ENCODE data around the gene UMAD1.

Gene UMAD1

DNA sequence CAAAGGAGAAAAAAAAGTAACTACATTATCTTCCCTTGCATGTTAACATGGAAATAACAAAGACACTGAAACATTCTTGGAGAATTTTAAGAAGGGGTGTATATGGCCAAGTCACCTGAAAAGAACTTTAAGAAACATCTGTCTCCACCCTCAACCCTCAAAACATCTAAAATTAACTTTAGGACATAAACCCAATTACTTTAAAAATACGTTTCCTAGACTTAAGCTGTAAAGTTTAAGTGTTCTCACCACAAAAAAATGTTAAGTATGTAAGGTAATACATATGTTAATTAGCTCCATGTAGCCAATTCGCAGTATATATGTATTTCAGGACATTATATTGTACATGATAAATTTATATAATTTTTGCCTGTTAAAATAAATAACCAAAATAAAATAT is 257.0 kb downstream of the UMAD1 start:
- DNase-seq = no peak

DNA sequence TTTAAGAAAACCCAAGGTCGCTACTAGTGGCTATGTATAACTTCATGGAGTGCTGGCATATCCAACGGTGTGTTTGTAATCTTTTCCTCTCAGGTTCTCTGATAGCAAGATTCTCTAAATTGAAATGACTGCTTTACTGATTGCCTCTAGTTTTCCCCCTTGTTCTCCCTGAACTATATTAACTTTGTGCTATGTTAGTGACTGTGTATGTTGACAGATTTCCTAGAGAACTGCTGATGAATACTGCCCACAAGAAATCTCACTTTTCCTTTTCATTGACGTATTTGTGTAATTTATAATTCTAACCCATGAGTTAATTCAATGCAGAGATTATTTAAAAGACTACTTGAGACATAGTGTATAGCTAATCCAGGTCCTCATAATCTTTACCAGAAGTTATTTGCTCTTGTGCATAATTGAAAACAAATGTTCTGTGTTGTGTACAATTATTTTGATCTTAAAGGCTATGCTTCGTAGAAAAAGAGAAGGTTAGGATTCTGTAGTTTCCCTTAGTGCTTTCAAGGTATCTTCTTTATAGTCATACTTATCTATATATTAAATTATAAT is 257.5 kb downstream of the UMAD1 start:
- DNase-seq = no peak

DNA sequence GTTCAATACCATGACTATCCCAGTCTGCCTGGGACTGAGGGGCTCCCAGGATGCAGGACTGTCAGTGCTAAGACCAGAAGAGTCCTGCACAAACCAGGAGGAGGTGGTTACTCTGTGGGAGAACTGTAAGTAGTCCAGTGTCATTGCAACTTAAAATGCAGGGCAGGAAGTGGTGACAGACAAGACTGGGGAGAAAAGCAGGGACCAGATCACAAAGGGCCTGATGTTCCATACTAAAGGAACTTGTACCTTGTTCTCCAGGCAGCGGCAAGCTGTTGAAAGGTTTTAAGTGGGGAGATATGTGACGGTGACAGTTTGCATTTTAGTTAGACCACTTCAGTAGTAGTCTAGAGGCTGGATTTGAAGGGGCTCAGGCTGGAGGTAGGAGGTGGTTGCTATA is 262.3 kb downstream of the UMAD1 start:
- peak in 1 of 5 experiments; percentile 13 for DNase-seq

DNA sequence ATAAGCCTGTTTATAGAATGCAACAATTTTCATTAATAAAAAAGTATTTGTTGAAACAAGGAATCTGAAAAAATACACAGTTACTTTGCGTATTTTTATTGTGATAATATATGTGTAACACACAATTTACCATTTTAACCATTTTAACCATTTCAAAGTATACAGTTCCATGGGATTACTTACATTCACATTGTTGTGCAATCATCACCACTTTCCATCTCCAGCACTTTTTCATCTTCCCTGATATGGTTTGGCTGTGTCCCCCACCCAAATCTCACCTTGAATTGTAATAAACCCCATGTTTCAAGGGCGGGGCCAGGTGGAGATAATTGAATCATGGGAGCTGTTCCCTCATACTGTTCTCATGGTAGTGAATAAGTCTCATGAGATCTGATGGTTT is 266.8 kb downstream of the UMAD1 start:
- DNase-seq = no peak

DNA sequence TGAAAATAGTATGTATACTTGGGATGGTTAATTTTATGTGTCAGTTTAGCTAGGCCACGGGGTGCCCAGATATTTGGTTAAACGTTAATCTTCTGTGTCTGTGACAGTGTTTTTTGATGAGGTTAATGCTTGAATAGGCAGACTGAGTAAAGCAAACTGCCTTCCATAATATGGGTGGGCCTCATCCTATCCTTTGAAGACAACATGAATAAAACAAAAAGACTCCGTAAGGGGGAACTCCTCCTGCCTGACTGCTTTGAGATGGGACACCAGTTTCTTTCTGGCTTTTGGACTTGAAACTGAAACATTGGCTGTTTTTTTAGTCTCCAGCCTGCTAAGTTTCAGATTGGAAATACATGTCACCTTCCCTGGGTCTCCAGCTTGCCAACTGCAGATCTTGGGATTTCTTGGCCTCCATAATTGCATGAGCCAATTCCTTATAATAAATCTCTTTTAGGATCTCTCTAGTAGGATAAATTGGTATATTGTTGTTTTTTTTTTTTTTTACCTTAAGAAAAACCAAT is 268.1 kb downstream of the UMAD1 start:
- DNase-seq = no peak

DNA sequence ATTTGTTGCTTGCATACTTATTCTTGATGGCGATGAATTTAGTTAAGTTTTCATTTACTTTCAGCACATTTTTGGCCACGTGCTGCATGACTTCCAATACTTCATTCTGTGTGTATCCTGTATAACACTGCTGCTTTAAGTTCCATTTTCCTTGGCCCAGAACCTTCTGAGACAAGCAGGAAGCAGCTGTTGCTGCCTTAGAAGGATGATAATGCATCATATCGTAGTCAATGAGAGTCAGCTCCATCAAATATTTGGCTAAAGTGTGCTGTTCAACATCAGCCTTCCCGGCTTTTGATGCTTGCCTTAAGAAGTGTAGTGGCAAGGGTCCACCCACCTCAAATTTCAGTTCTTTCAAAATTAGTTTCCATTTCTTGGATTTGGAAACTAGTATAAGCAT is 268.8 kb downstream of the UMAD1 start:
- no peak for DNase-seq

DNA sequence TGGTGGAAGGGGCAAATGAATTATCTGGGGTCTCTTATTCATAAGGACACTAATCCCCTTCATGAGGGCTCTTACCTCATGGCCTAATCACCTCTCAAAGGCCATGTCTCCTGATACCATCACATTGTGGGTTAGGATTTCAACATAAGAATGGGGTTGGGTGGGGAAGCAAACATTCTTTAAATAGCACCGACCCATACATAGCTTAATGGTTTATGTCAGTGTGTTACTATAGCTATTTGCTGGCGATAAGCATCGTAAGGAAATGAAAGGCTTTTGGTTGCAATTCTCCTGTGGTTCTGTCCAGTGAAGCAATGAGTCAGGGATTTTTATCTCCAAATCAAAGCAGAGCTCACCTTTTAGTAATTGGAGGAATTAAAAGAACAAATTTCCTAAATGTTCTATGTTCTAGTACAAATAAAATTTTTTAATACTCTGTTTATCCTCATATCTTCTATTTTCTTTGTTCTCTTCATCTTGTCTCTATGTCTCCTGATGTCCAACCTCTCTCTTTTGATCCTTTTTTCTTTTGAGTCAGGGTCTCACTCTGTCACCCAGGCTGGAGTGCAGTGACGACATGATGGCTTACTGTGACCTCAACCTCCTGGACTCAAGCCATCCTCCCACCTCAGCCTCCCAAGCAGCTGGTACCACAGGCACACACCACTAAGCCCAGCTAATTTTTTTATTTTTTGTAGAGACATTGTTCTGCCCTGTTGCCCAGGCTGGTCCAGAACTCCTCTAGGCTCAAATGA is 271.0 kb downstream of the UMAD1 start:
- DNase-seq = no peak

DNA sequence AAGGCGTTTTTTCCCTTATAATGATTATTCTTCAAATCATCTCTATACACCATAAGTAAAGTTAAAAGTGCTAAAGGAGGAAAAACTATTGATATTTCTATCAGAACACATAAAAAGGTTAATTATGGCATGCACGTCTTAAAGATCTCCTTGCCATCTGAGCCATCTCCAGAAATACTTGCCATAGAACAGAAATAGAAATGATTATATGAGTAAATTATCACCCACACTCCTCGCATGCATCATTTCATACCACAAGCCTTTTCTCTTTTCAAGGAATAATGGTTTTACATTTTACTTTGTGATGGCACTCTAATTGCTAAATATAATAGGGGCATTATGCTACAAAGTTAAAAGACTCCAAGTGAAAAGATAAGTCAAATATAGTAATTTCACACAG is 272.4 kb downstream of the UMAD1 start:
- no peak for DNase-seq

DNA sequence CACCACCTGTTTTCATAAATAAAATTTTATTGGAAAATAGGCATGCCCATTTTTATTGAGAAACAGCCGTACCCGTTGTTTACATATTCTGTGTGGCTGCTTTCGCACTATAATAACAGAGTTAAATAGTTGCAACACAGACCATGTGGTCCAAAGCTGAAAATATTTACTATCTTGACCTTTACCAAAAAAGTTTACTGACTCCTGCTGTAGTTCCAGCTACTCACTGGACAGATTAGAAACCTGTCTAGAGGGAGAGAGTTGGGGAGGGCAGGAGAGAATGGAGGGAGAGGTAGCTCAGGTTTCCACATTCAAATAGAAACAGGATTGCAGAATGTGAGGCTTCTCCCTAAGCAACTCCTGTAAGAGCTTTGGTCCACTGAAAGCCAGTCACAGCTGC is 273.0 kb downstream of the UMAD1 start:
- DNase-seq = no peak

DNA sequence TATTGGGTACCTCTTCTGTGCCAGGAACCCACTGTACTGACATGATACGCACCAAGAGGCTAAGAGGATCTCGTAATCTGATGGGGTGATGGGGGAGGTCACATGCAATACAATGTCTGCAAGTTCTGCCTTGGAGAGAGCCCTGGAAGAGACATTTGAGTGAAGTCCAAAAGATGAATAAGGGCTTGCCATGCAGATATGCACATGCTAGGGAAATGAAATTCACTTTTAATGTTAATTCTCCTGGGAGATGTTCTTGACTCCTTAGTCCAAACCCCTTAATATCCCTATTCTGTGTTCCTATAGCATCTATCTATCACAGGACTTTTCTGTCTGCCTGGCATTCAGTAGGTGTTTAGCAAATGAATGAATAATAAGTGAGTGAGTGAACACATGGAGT is 274.0 kb downstream of the UMAD1 start:
- no peak for DNase-seq

DNA sequence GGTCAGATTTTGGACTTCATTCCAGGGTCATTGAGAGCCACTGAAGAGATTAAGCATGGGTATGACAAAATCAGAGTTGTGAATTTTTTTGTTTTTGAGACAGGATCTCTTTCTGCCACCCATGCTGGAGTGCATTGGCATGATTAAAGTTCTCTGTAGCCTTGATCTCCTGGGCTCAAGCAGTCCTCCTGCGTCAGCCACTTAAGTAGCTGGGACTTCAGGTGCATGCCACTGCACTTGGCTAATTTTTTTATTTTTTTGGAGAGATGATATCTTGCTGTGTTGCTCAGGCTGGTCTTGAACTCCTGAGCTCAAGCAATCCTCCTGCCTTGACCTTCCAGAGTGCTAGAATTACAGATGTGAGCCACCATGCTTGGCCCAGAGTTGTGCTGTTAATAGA is 275.5 kb downstream of the UMAD1 start:
- DNase-seq = no peak

DNA sequence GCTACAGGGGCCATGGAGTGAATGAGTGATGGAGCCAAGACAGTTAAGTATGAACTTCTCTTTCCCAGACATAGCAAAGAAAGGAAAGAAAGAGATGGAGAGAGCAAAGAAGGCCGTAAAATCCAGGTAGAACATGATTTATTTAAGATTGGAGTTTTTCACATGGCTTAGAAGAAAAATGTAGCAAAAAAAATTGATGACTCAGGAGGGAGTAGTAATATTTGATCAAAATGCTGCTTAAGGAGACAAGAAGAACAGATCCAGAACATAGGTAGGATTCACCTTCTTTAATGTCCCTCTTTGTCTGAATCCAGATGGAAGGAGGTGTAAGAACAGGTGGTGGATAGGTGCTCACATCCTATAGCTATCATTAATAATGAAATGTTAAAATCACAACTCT is 277.0 kb downstream of the UMAD1 start:
- no peak for DNase-seq

DNA sequence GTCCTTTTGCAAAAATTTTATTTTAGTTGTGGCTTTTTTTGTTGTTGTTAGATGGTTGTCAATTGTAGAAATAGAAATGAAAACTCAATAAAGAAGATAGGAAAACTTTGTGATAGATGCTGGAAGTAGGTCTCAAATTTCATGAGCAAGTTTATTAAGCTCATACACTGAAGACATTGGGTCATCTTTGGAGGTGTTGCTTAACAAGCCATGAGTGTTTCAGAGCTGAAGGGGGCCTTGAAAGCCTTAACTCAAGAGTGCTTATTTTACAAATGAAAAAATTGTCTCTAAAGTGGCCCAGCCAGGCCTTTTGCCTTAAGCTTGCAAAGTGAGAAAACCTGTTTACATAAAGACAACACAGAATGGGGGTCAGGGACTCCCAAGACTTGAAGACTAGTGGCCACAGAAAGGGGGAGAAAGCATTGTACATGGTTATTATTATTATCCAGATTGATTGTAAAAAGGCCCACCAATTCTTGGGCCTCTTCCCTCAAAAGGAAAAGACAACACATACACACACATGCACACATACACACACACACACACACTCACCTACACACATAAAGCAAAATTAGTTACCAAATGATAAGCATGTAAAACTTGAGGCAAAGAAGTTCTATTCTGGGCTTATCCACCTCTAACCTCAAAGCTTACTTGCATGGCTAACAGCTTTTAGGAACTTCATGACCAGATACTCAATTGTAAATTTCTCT is 278.3 kb downstream of the UMAD1 start:
- no peak for DNase-seq

DNA sequence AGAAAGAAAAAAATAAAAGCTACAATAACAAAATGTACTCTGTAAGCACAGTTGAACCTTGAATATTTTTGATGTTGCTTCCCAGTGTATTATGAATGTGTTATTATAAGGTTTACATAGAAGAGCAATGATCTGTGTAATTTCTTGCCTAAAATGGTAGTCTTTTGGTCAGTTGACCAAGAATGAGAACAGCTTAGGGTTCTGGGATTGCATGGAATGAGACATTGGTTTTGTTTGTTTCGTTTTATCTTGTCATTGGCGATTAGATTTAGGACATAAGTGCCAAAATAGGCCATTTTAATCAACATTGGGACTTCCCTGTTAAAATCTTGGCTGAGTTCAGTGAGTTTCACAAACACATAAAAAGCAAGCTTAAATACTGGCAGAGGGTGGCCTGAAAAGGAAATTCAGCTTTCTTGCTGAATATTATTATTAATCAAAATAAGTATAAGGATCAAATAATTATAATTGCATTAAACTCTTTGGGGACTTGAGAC is 278.9 kb downstream of the UMAD1 start:
- DNase-seq = no peak

DNA sequence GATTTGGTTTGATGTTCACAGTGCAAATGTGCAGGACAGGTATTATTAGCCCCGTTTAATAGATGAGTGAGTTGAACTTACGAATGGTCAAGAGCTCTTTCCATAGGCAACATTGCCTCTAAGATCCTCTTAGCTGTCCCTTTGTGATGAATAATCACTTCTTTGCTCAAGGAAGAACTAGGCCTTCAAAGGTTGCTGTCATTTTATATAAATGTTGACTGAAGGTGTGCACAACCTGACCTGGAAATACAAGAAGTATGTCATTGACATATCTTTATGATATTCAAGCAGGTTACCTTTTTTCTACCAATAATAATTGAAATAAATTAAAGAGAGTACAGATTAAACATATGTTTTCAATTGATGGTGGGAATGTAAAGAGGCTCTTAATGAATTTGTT is 279.5 kb downstream of the UMAD1 start:
- no peak for DNase-seq

DNA sequence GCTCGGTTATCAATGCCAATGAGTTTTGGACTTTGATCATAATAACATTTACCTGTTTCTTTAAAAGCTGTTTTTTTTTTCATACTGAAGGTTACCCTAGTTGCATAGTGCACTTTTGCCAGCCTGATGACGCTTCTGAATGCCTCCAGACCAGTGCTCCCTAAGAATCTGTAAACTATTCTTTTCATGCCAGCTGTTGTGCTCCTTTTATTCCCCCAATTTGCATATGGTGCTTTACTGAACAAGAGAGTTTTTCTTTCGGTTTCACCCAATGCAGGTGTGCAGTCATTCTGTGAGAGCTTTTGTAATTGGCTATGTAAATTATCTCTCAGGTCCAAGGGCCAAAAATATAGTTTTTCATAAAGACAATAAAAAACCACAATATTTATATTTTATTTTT is 279.9 kb downstream of the UMAD1 start:
- DNase-seq = peak in 2 of 5 experiments; percentile 15 to 78

DNA sequence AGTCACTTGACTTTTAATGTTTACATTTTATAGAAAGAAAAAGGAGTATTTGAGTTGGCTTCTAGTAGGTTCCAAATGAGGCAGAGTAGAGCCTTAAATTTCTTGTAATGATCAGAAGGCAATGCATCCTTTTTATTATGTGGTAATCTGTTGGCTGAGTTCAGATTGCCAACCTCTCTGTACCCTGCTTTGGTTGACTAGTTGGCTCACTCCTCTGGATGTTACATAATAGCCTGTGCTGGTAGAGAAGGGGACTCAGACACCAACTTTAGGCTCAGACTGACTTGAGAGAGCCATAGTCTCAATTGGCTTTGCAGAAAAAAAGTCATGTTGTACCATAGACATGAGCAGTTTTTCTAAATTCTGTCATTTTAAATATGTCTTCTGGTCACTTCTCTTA is 281.3 kb downstream of the UMAD1 start:
- DNase-seq = no peak

DNA sequence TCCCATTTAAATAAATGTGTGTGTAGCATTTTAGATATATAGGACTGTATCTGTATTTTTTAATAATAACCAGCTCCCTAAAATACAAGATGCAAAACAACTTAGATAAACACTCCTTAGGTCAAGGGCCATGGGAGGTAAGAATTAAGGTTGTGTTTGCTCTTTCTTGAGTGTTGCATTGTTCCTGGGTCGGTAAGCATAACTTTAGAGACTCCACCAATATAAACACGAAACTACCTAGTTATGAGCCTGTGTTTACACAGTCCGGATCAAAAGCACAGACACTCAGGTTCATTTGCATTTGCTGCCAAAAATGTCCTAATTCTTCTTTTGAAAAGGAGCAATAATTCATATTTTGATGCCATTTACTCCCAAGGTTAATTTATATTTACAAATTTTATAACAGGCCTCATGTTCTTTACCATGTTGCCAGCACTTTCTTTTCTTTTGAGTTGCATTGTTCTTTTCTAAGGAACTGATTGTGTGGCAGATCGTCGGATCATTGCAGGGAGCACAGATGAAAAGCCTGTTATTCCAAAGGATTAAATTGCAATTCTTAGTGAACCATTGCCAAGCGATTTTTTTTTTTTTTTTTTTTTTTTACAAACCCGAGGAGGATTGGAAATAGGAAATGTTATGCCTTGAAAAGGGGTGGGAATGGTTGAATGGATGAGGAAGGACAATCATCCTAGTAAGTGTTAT is 282.3 kb downstream of the UMAD1 start:
- no peak for DNase-seq

DNA sequence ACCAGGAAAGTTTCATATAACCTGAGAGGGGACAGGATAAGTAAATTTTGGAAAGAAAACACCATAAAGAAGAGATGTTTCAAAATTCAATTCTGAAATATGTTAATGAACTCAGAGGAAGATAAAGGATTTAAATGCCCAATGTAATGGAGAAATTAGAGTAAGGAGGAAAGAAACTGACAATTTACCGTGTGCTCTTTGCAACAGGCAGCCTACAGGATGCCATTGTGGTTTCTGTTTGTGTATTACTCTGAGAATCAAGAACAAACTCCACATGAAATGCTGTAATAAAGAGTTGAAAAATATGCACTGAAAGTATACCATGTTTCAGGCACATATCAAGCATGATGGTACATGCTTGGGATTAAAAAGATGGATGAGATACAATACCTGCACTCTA is 283.3 kb downstream of the UMAD1 start:
- DNase-seq = peak in 1 of 5 experiments; percentile 68

DNA sequence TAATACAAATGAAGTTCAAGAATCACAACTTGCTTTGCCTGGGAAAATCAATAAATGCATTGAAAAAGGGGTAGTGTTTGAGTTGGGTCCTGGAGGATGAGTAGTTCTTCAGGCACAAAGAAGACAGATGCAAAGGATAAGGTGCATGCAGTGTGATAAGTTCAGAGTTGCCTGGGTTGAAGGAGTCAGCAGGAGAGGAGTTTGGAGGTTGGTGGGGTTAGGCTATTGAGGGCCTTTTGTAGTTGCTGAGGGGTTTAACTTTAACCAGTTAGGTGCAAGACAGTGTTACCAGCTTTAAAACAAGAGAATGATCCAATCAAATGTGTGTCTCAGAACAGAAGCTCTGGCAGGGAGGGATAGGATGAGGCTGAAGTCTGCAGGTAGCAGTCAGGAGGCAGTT is 283.8 kb downstream of the UMAD1 start:
- DNase-seq = no peak

Measured in T-helper 2 cell (primary cell).